Measurements from ENCODE around the gene BRAF.
A peak's percentile ranks its signal among the peaks of the same experiment; 100 is the strongest.
"Not testable (repeated sequence)": the region's sequence is repeated elsewhere in the genome, so short reads cannot be mapped to it uniquely, and the experiment has no call there.

Gene BRAF

DNA sequence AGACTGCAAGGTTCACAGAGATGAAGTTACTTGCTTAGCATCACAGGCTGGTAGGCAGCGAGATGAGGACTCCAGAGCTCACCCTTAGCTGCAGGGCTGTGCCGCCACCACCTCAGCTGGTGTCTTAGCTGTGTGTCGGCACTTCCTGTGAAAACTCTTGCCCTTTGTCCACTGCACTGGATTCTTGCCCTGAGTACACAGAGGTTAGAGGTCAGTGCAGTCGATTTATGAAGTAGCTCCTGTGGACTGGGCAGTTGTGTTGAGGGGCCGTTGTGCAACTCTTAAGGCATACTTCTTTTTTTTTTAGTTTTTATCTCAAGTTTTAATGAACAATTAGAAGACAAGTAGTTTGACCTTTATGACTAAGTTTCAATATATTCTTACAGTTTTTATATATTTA, 217.6 kb downstream of the BRAF start:
- DNase-seq (ENCODE audit: low spot score): no peak

DNA sequence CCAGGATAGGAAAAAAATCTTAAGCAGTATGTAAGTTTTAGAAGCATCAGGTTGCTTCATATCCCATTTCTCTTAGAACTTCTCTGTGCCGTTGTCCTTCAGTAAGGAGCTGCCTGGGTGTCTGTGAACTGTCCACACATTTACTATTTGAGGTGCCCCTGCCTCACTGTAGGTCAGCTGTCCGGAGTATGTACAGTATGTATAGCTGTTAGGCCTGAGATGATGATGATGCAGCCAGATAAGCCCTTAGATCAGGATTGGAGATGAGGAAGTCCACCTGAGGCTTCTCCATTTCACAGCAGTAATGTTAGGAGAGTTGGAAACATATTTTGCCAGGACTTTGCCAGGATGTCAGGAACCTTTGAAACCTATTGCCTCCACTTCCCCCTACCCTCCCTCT, 220.5 kb downstream of the BRAF start:
- DNase-seq (ENCODE audit: low spot score): no peak

DNA sequence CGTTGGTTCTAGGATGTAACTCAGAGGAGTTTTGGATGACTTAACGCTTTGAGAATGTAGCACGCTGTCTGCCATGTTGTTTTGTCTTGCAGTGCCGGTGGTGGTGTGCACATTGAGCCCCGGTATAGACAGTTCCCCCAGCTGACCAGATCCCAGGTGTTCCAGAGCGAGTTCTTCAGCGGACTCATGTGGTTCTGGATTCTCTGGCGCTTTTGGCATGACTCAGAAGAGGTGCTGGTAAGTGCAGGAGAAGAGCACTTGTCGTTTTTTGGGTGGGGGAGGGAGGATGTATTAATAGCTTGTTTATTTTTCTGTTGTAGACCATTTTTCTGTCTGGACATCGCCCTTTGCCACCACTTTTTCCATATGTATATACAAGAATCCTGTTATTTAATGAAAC, 222.0 kb downstream of the BRAF start:
- DNase-seq (ENCODE audit: low spot score): no peak

DNA sequence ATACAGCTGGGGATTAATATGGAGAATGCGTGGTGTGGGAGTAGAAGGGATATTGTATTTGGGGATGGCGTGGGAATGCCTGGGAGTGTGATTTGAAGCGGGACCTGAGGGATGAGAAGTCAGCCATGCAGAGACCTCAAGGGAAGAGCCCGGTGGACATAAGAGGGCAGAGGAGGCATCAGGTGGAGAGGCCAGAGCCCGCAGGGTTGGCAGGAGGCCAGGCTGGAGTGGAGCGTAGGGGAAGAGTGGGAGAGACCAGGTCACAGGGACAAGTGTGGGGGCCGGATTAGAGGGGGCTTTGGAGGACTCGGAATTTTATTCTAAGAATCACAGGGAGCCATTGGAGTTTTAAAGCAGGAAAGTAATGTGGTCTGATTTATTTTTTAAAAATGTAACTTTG, 226.3 kb downstream of the BRAF start:
- DNase-seq (ENCODE audit: low spot score): no peak

DNA sequence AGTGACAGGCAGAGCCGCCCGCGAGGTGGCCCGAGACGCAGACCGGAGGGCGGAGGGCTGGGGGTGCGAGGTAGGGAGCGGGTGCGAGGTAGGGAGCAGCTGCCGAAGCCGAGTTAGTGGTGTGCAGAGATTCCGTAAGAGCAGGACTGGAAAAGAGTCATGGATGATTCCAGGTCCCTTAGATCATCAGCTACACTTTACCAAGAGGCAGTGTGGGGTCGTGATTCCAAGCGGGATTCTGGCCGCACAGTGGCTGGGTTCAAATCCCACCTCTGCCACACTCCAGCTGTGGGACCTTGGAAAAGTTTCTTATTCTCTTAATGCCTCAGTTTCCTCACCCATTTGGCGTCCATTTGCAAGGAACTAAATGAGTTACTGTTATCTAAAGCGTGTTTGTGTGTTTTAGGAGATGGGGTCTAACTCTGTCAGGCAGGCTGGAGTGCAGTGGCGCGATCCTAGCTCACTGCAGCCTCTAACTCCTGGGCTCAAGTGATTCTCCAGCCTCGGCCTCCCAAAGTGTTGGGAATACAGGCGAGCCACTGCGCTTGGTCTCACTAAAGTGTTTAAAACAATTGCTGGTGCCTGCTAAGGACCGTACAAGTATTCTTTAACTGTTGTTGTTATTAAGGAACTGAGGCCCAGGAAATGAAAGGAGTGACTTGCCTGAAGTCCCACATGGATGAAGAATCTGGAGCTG, 227.1 kb downstream of the BRAF start:
- DNase-seq (ENCODE audit: low spot score): no peak

DNA sequence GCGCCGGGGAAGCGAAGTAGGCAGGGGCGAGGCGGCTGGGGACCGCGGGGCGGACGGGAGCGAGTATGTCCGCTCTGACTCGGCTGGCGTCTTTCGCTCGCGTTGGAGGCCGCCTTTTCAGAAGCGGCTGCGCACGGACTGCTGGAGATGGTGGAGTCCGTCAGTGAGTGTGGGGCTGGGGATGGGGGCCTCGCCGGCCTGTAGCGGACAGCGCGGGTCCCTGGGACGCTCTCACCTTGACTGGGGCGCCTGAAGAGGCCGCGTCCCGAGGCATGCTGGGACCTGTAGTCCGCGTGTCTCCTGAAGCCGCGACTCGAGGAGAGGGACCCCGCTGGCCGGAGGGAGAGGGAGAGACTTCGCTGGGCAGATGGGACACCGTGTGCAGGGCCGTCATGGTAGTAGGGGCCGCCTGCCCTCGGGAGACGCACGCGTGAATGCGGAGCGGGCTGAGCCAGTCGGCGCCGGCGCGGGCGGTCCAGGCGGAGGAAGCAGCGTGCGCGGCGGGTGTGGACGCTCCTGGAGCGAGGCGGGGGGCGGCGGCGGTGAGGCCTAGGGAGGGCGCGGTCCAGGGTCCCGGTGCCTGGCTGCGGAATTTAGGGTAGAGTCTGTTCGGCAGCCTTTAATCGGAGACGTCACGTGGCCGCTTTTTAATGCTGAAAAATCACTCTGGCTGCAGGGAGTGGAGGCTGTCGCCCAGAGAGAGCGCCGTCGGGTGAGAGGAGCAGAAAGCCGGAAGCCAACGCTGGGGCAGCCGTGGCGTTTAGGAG, 227.9 kb downstream of the BRAF start, which contains the start of gene NDUFB2:
Gene NDUFB2, plus strand, starts transcription at position 29 of the 767 bp plus-strand sequence. Its CDS starts 37 bp downstream, at position 66.
- DNase-seq (ENCODE audit: low spot score): peak; percentile 88

DNA sequence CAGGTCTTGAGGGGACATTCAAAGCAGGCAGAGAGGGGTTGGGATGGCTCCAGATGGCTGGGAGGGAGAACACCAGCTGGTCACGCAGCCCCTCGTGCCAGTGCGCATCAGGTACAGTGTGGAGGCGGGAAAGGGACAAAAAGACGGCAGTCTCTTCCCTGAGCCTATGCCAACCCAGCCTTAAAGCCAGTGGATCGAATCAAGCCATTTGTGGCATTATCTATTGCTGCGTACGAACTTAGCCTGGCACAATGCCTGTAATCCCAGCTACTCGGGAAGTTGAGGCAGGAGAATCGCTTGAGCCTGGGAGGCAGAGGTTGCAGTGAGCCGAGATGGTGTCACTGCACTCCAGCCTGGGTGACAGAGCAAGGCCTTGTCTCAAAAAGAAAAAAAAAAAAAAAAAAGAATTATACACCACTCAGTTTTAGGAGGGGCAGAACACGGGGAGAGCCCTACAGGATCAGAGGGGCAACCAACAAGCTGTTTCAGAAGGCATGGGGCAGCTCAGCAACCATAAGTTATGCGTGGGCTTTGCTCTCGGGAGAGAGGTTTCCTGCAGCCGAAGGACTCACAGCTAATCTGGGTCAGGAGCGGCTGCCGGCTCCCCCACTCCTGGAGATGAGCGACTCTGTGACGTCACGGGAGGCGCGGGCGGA, 228.6 kb downstream of the BRAF start:
- peak; percentile 94 for DNase-seq (ENCODE audit: low spot score)

DNA sequence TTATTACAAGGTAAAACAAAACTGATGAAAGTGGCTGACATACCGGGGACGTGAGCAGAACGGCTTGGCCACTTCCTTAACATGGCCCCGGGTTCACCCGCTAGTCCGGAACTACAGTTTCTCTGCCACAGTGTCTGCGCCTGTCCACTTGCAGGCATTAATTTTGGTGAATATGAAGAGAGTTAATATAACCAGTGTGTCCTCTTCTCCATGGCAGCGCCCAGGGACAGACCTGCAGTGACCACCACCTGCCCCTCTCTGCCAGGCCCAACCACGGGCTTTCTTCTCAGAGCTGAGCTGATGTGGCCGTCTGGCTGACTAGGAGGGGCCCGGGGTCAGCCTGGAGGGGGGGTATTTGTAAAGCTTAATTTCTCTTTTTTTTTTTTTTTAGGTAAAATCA, 229.3 kb downstream of the BRAF start:
- DNase-seq (ENCODE audit: low spot score): no peak

DNA sequence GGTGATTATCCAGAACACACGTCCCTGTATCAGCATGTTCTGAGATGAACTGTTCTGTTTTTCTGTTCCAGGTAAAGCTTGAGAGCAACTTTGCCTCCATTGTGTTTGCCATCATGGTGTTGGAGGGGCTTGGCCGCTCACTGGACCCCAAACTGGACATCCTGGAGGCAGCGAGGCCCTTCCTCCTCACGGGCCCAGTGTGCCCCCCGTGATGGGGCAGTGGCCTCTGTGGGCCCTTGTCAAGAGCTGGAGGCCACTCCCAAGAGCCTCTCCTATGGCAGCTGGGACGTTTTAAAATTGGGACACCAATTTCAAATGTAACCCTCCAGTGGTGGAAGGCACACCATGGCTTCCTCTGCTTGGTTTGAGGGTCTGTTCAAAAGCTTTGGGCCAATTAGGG, 230.1 kb downstream of the BRAF start:
- no peak for DNase-seq (ENCODE audit: low spot score)

DNA sequence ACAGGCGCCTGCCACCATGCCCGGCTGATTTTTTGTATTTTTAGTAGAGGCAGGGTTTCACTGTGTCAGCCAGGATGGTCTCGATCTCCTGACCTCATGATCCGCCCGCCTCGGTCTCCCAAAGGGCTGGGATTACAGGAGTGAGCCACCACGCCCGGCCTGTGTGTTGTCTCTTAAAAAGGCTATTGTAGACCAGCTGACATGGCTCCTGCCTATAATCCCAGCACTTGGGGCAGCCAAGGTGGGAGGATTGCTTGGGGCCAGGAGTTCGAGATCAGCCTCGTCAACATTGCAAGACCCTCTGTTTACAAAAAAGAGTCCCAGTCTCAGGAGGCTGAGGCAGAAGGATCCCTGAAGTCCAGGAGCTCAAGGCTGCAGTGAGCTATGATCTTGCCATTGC, 230.9 kb downstream of the BRAF start:
- not testable (repeated sequence) for DNase-seq (ENCODE audit: low spot score)

DNA sequence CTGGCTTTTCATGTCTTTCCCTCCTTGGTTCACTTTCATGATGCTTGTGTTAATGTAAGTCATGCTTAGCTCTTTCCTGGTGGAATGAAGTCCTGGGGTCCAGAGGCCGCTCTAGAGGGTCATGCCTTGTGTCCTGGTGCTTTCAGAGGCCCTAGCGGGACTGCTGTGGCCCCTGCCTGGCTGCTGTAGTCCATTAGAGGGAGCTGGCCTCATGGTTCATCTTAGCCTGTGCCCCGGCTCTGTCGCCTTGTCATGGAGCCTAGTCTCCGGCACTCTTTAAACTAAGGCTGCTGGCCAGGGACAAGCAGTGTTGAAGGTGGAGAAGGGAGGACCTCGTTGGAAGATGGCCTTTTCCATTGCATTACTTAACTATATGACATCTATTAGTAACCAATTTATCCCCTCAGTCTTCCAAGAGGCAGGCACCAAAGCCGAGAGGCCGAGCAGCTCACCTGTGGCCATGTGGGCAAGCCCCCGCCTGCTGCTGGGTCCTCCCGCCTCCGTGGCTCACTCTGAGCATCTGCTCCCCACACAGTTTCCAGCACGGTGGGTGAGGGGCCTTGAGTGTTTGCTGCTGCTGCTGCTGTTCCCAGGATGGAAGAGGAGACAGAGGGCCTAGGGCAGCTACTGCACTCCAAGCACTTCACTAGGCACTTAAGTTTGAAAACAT, 233.2 kb downstream of the BRAF start:
- no peak for DNase-seq (ENCODE audit: low spot score)

DNA sequence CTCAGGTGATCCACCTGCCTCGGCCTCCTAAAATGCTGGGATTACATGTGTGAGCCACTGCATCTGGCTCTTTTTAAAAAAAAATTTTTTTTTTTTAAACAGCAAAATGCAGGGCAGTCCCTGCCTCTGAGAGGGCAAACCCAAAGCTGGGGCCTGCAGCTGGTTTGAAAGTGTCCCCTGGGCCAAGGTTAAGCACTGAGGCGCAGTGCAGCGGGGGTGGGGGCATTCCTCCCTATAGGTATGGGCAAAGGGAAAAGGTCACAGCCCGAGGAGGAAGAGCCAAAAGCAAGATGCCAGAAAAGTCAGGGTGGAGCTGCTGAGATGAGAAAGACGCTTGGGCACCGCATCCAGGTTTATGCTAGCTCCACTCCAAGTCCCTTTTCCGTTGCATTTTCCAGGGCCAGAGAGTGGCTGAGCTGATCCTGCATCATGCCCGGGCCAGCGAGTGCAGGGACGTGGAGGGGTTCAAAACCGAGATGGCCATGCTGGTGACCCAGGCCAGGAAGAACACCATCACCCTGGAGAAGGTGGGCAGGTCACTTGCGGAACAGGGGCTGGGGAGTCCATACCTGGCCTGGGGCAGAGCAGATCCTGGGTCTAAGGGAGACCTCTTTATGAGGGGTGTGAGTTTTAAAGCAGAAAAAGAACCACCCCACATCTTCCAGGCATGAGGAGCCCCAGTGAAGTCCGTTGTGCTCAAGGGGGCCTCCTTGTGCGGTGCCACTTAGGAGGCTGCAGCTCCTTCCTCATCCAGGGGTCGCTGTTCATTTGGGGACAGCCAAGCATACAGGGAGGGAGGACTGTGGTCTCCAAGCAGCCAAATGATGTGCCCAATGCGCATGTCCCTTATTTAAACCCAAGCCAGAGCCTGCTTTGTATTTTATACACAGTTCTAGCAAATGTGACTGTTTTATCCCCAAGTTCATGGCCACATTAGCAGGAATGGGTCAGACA, 235.3 kb downstream of the BRAF start:
- DNase-seq (ENCODE audit: low spot score): no peak

DNA sequence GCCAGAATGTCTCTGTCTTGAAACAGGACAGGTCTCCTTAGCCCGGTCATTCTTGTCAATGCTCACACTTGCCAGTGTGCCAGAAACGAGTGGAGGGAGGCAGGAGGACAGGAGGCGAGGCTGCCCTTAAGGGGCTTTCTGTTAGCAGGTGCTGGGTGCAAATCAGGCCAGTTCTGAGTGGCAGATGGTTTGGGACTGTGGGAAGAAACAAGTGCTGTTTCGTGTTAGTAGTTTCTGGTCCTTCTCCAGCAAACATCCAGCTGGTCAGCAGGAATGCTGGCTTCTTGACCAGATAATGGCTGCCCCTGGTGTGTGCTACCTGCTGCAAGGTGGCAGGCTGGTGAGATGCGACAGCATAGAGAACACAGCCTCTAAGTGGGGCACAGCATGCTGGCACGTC, 236.4 kb downstream of the BRAF start:
- DNase-seq (ENCODE audit: low spot score): no peak

DNA sequence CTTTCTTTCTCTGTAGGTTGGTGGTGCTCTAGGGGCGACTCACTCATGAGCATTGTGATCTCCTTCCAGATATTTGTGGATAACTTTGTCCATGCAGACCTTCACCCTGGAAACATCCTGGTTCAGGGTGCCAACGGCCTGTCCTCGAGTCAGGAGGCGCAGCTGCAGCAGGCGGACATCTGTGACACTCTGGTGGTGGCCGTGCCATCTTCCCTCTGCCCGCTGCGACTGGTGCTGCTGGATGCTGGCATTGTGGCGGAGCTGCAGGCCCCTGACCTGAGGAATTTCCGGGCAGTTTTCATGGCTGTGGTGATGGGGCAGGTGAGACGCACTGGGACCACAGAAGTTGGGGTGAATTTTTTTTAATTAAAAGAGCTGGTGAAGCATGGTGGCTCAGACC, 237.8 kb downstream of the BRAF start:
- no peak for DNase-seq (ENCODE audit: low spot score)

DNA sequence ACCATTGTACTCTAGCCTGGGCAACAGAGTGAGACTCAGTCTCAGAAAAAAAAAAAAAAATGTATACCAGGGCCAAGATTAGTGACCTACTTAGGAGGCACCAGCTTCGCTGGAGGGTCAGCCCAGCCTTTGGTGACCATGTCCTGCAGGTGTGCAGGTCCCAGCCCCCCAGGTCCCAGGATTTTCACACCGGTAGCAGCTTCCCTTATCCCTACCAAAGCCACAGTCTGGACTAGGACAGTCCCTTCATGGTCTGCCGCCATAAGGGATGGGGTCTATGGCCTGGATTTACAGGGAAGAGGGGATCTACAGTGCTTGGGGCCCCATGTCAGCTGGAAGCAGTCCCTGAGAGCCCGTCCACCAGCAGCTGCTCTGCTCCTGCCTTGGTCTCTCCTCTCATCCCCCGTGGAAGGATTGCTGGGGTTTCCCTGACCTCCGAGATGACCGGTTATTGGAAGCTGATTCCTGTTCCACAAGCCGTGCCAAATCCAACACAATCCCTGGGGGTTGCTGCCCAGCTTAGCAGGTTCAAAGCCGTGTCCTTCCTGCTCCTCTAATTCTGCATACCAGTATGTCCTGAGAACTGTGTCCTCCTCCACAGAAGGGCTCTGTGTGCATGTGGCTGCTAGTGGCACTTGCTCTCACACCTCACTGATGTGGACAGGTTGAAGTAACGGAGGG, 239.2 kb downstream of the BRAF start:
- DNase-seq (ENCODE audit: low spot score): no peak

DNA sequence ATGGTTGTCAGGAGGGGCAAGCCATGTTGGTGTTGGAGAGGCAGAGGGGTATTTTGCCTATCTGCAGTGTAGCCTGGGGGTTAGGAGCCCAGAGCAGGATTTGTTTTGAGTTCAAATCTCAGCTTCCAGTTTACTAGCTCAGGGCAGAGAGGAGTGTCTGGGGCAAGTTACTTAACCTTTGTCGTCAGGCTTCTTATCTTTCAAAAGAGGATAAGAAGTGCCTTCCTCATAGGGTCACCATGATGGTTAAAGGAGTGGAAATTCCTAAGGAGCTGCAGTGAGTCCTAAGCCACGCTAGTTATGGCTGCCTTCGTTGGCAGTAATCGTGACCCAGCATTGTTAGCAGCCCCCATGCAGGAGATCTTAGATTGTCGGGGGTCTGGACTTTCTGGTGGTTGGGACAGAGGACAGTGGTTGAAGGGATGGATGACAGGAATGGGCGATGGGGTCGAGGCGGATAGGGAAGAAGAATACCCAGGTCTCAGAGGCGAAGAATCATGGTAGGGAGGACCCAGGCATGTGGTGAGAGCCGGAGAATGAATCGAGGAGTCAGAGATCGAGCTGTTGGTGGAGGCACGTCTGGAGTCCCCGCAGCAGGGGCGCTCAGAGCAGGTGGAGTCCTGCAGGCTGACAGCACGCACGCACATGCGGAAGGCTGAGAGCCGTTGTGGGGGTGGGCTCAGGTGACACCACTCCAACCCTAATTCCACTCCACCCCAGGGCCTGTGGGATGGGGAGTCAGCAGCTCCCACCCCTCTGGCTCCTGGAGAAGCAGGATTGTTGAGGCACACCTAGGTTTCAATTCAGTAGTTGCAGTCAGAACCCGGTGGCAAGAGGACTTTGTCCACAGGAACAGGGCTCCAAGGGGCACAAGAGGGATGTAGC, 240.4 kb downstream of the BRAF start:
- DNase-seq (ENCODE audit: low spot score): no peak

DNA sequence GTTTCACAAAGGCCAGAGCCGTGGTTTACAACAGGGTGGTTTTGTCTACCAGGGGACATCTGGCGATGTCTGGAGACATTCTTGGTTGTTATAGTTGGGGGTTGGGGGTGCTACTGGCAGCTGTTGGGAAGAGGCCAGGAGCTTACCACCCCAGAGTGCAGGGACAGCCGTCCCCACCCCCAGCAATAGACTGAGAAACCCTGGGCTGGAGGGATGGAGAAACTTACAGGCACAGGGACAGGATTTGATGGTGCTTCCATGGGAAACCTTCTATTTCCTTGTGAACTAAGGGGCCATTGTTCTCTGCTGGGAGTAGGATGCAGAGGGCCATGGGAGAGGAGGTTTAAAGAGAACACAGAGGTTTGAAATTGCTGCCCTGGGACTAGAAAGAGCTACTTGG, 241.1 kb downstream of the BRAF start:
- DNase-seq (ENCODE audit: low spot score): peak; percentile 72

DNA sequence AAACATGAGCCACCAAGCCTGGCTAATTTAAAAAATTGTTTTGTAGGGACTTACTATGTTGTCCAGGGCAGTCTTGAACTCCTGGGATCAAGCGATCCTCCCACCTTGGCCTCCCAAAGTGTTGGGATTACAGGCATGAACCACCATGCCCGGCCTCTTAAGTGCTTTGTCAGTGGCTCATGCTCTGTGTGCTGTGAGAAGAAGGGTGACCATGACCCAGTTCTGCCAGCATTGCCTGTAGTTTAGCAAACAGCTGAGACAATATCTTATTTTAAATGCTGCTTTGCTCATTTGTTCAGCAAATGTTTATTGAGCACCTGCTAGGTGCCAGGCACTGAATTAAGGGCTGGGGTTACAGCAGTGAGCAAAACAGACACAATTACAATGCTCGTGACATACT, 243.0 kb downstream of the BRAF start:
- no peak for DNase-seq (ENCODE audit: low spot score)

DNA sequence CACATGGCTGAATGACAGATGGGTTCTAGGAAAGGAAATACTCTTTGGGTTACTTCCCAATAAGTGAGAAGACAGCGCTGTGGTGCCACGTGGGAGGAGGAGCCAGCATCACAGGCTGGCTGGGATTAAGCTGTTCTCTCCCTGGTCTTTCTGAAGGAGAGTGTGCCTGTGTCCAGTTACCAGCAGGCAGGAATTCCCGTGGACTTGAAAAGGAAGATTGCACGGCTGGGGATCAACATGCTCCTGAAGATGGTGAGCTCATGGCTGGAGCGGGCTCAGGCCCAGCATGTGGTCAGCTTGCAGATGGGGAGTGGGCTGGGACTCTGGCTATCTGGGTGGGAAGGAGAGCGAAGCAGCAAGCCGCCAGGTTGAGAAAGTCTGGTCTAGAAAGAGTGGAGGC, 243.8 kb downstream of the BRAF start:
- DNase-seq (ENCODE audit: low spot score): no peak

DNA sequence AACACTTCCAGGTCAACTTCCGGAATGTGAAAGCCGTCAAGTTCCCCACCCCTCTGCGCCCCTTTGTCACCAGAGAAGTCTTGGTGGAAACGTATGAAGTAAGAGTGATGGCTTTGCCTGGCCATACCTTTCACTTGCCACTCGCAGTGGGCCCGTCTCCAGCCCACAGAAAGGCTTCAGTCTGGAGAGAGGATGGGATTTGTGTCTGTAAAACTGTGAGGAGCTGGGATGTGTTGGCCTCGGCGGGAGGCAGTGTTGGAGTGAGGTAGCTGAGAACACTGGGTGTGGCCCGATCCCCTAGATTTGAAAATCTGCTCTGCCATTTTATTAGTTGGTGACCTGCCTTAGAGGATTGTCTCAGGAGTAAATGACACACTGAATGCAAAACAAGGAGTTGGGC, 245.5 kb downstream of the BRAF start:
- no peak for DNase-seq (ENCODE audit: low spot score)
